ENCODE data around the gene RFNG. TPM values are rescaled to one million over a fixed set of nuclear protein-coding genes. Genes with fewer than 3 reads are reported as not detected.
A peak's percentile ranks its signal among the peaks of the same experiment; 100 is the strongest.

Gene RFNG
- total and polyA plus RNA-seq, 2 of the 13 experiments (the other 11 are each of a cell fraction or from before 2014, with no cell fraction given), result 61.4 to 64.0 TPM

- peak; percentile 69 for TF ChIP-seq PAXIP1 (CRISPR knock-in tag; conservative IDR thresholded peaks at IDR 0.05)
- TF ChIP-seq AKAP8 (CRISPR knock-in tag; IDR thresholded peaks at IDR 0.05), result peak; percentile 97
- TF ChIP-seq ZSCAN22 (CRISPR knock-in tag; IDR thresholded peaks at IDR 0.05), result no peak
- TF ChIP-seq GZF1 (CRISPR knock-in tag; IDR thresholded peaks at IDR 0.05), result no peak
- TF ChIP-seq ZNF280D (CRISPR knock-in tag; IDR thresholded peaks at IDR 0.05), result peak; percentile 66; the same call in 1 of the 2 replicates
- peak; percentile 56 for TF ChIP-seq FOSL2 (CRISPR knock-in tag; IDR thresholded peaks at IDR 0.05)
- TF ChIP-seq ZNF609 (CRISPR knock-in tag; IDR thresholded peaks at IDR 0.05; ENCODE audit: borderline replicate concordance), result peak; percentile 64
- TF ChIP-seq SAP130 (CRISPR knock-in tag; IDR thresholded peaks at IDR 0.05; ENCODE audit: low read depth), result peak; percentile 99
- TF ChIP-seq MYC (CRISPR knock-in tag; IDR thresholded peaks at IDR 0.05; ENCODE audit: borderline replicate concordance), result peak; percentile 92
- no peak for TF ChIP-seq ZNF572 (CRISPR knock-in tag; IDR thresholded peaks at IDR 0.05)
- no peak for TF ChIP-seq GPBP1L1 (CRISPR knock-in tag; IDR thresholded peaks at IDR 0.05)
- TF ChIP-seq NFYB (CRISPR knock-in tag; IDR thresholded peaks at IDR 0.05), result peak; percentile 95
- TF ChIP-seq HOXA7 (CRISPR knock-in tag; IDR thresholded peaks at IDR 0.05), result no peak
Observed at GRCh38 chr17:82037092-82037888, 14.3 kb downstream of the RFNG start, which contains the start of gene DCXR (continued).
